Caco-2 (cell line): ENCODE results near the gene LINS1. TPM values are rescaled to one million over a fixed set of nuclear protein-coding genes. Genes with fewer than 3 reads are reported as not detected.

Source experiments
- BruUV-seq: library from RNA; stranded (reverse); fragments of 400-500 nt; replicated peaks from 2 replicates; lab custom pipeline; 2021; lab: Mats Ljungman, UMichigan
- CTCF ChIA-PET: fragments of 300-600 bp; sonication (Branson Sonifier 250); formaldehyde crosslinking; loops from one replicate; lab custom pipeline; 2022; ENCODE audit warnings: antibody characterized with exemption; lab: Charles Lee
- POLR2A ChIA-PET: fragments of 300-600 bp; sonication (Branson Sonifier 250); formaldehyde crosslinking; loops from one replicate; lab custom pipeline; 2022; ENCODE audit warnings: antibody characterized with exemption; lab: Charles Lee
- DNase-seq, 2 experiments: peaks; one replicate each; pipeline versions ENCODE4 v3.0.0 to v3.0.0-alpha.2; 2020 to 2022
- H3K27me3 ChIP-seq: replicated peaks from 2 replicates; pipeline ENCODE4 v1.6.0; 2011; ENCODE audit warnings: low read length; ENCODE audit not compliant: control insufficient read depth, insufficient read depth
- H3K36me3 ChIP-seq: 2 replicates; pipeline ENCODE4 v1.5.1; 2011; ENCODE audit warnings: low read length; ENCODE audit not compliant: control insufficient read depth, insufficient read depth
- H3K4me1 ChIP-seq: fragments of 250-450 bp; sonication (Bioruptor Pico); 2 replicates; pipeline ENCODE4 v1.5.1; 2020; ENCODE audit warnings: mild to moderate bottlenecking
- H3K4me3 ChIP-seq: 2 replicates; pipeline ENCODE4 v1.5.1; 2011; ENCODE audit warnings: low read depth, mild to moderate bottlenecking, control low read depth, low read length
- H3K9me3 ChIP-seq: fragments of 250-450 bp; sonication (Bioruptor Pico); 2 replicates; pipeline ENCODE4 v1.5.1; 2020; ENCODE audit warnings: mild to moderate bottlenecking, moderate library complexity
- H3K27ac Mint-ChIP-seq: one replicate; pipeline ENCODE4 v1.8.0; 2022; ENCODE audit warnings: mixed read lengths; ENCODE audit not compliant: unreplicated experiment
- H3K27me3 Mint-ChIP-seq: one replicate; pipeline ENCODE4 v1.8.0; 2022; ENCODE audit warnings: mixed read lengths; ENCODE audit not compliant: insufficient read depth, unreplicated experiment
- H3K36me3 Mint-ChIP-seq: one replicate; pipeline ENCODE4 v1.8.0; 2022; ENCODE audit warnings: mild to moderate bottlenecking, mixed read lengths; ENCODE audit not compliant: insufficient read depth, unreplicated experiment
- H3K4me1 Mint-ChIP-seq: one replicate; pipeline ENCODE4 v1.8.0; 2022; ENCODE audit warnings: low read depth, mixed read lengths; ENCODE audit not compliant: unreplicated experiment
- H3K4me3 Mint-ChIP-seq: one replicate; pipeline ENCODE4 v1.8.0; 2022; ENCODE audit warnings: mild to moderate bottlenecking, moderate library complexity, mixed read lengths; ENCODE audit not compliant: unreplicated experiment
- H3K9me3 Mint-ChIP-seq: one replicate; pipeline ENCODE4 v1.8.0; 2022; ENCODE audit warnings: mixed read lengths; ENCODE audit not compliant: unreplicated experiment
- intact Hi-C: fragments of 100-400 bp; cut with micrococcal nuclease; formaldehyde crosslinking; loops from one replicate; pipeline ENCODE4 v1.10.0; 2022; ENCODE audit not compliant: unreplicated experiment
- total RNA-seq: library from RNA; stranded (reverse); gene quantifications from 2 replicates; pipeline ENCODE4 v1.2.3, GENCODE V29; 2022
- TF ChIP-seq, protein P1 (sequence below), 2 experiments: fragments of 200-600 bp in 1 of 2; IDR thresholded peaks; 1 replicate in 1 of 2; 2 replicates in 1 of 2; pipeline versions ENCODE4 v1.5.1 to v1.8.0; 2011 to 2022; ENCODE audit warnings: antibody characterized with exemption in 1 of 2, control low read depth in 1 of 2, inconsistent platforms in 1 of 2, low read depth in 1 of 2, low read length in 1 of 2, mild to moderate bottlenecking in 1 of 2, moderate library complexity in 1 of 2; ENCODE audit not compliant: insufficient read depth in 1 of 2, severe bottlenecking in 1 of 2, unreplicated experiment in 1 of 2

LINS1 gene
- total RNA-seq, 1 experiment from 2014 or later: 11.0 TPM

DNA sequence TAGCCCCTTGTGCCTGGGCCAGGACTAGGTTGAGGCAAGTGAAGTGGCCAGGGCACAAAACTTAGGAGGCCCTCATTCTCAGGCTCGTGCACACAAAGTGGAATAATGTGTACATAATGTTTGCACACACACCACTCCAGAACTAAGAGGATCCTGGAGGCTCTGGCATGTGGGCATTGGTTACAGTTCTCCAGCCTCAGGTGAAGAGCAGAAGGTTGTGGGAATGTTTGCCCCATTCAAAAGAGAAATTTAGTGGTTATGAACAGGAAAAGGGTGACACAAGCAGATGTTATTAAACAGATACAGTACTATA, 31.7 kb upstream of the LINS1 start:
- POLR2A ChIA-PET: no interaction called here
- no peak for DNase-seq
- TF ChIP-seq, protein P1, sequence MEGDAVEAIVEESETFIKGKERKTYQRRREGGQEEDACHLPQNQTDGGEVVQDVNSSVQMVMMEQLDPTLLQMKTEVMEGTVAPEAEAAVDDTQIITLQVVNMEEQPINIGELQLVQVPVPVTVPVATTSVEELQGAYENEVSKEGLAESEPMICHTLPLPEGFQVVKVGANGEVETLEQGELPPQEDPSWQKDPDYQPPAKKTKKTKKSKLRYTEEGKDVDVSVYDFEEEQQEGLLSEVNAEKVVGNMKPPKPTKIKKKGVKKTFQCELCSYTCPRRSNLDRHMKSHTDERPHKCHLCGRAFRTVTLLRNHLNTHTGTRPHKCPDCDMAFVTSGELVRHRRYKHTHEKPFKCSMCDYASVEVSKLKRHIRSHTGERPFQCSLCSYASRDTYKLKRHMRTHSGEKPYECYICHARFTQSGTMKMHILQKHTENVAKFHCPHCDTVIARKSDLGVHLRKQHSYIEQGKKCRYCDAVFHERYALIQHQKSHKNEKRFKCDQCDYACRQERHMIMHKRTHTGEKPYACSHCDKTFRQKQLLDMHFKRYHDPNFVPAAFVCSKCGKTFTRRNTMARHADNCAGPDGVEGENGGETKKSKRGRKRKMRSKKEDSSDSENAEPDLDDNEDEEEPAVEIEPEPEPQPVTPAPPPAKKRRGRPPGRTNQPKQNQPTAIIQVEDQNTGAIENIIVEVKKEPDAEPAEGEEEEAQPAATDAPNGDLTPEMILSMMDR (IDR thresholded peaks at IDR 0.05; ENCODE audit: insufficient read depth in 1 of 2, low read depth in 1 of 2, low read length in 1 of 2, severe bottlenecking in 1 of 2, unreplicated experiment in 1 of 2): no peak
- no peaks in the 10 kb centered on the region for H3K9me3 ChIP-seq
- Mint-ChIP-seq H3K36me3 (peaks cover 32% of the 10 kb centered on the region), H3K27me3 (no peaks in the 10 kb centered on the region), H3K4me3 (no peak overlapping the region), H3K9me3 (no peaks in the 10 kb centered on the region), H3K27ac (peak overlapping the region; percentile 33), H3K4me1 (peaks cover 23% of the 10 kb centered on the region)
- H3K4me1 ChIP-seq: peaks cover 11% of the 10 kb centered on the region
- BruUV-seq: no TSS peak
- no peaks in the 10 kb centered on the region for H3K36me3 ChIP-seq
- no peaks in the 10 kb centered on the region for H3K27me3 ChIP-seq
- H3K4me3 ChIP-seq: no peak overlapping the region
- intact Hi-C loops: no loop called here
- CTCF ChIA-PET: no interaction called here

DNA sequence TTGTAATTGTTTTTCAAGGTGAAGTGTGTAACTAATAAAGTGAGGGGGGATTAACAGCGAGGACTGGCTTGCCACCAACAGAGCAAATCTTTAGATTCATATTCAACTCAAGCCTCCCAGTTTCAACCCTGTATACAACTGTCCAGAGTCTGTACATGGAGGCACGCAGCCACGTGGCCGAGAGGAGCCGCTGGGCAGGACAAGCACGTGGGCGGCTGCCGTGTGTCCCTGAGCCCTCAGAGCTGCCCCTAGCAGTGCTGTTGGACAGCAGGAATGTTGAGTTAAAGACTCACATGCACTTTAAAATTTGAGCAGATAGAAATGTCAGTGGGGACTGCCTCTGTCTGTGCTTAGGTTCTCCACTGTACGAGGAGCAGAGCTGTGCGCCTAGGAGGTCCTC, 29.8 kb upstream of the LINS1 start:
- Mint-ChIP-seq H3K36me3 (peaks cover 34% of the 10 kb centered on the region), H3K9me3 (no peaks in the 10 kb centered on the region), H3K4me3 (no peak overlapping the region), H3K4me1 (peaks cover 23% of the 10 kb centered on the region), H3K27me3 (no peaks in the 10 kb centered on the region), H3K27ac (no peak overlapping the region)
- CTCF ChIA-PET: interaction anchor here (0.7 kb wide), 1 partner anchor 691 kb away, joined by 4 read pairs; no protein-coding TSS in a partner anchor
- Histone ChIP-seq H3K27me3 (no peaks in the 10 kb centered on the region), H3K36me3 (no peaks in the 10 kb centered on the region), H3K4me1 (peaks cover 11% of the 10 kb centered on the region), H3K4me3 (no peak overlapping the region), H3K9me3 (no peaks in the 10 kb centered on the region)
- TF ChIP-seq, protein P1 (IDR thresholded peaks at IDR 0.05; ENCODE audit: insufficient read depth in 1 of 2, low read depth in 1 of 2, low read length in 1 of 2, severe bottlenecking in 1 of 2, unreplicated experiment in 1 of 2): no peak
- POLR2A ChIA-PET: no interaction called here
- no TSS peak for BruUV-seq
- intact Hi-C loops: no loop called here
- no peak for DNase-seq

DNA sequence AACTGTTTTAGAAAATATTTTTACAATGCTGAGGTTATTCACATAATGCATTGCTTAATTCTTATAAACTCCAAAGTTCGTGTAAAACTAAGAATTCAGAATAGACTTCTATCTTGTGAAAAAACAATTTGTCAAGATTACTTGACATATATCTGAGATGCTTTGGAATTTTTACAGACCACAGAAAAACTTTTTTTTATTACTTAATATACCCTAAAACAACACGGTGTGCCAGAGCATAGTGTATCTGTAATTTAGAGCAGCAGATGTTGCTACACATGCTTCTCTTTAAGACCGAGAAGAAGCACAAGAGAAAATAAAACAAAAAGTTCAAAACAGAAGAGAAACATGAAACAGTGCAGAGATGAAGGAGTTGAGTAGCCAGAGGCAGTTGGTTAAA, 26.8 kb upstream of the LINS1 start:
- Histone ChIP-seq H3K4me1 (no peaks in the 10 kb centered on the region), H3K27me3 (no peaks in the 10 kb centered on the region), H3K9me3 (no peaks in the 10 kb centered on the region), H3K36me3 (no peaks in the 10 kb centered on the region), H3K4me3 (no peak overlapping the region)
- no peaks in the 10 kb centered on the region for H3K9me3 Mint-ChIP-seq
- DNase-seq: no peak
- H3K4me1 Mint-ChIP-seq: peaks cover 8% of the 10 kb centered on the region
- ChIA-PET CTCF (no interaction called here), POLR2A (no interaction called here)
- TF ChIP-seq, protein P1 (IDR thresholded peaks at IDR 0.05; ENCODE audit: insufficient read depth in 1 of 2, low read depth in 1 of 2, low read length in 1 of 2, severe bottlenecking in 1 of 2, unreplicated experiment in 1 of 2): no peak
- intact Hi-C loops: loop anchor here (1.0 to 5.0 kb wide), 2 partner anchors 289 to 379 kb away; partner anchors contain the start of gene LRRK1
- no peak overlapping the region for H3K27ac Mint-ChIP-seq
- no peaks in the 10 kb centered on the region for H3K27me3 Mint-ChIP-seq
- no peak overlapping the region for H3K4me3 Mint-ChIP-seq
- BruUV-seq: no TSS peak
- peaks cover 34% of the 10 kb centered on the region for H3K36me3 Mint-ChIP-seq
